ACC112 (cell line): ENCODE measurements around the gene HDAC8.

Experiments
- H2AFZ ChIP-seq: fragments of 200-600 bp; sonication (generic); one replicate; pipeline ENCODE4 v1.6.0; 2017; ENCODE audit warnings: antibody characterized with exemption, low read length; ENCODE audit not compliant: unreplicated experiment
- H3K27ac ChIP-seq: fragments of 200-600 bp; sonication (generic); 2 replicates; pipeline ENCODE4 v1.5.1; 2014; ENCODE audit warnings: low read depth, mild to moderate bottlenecking, antibody characterized with exemption, low read length, moderate library complexity
- H3K27me3 ChIP-seq: fragments of 200-600 bp; sonication (generic); 2 replicates; pipeline ENCODE4 v1.6.1; 2014; ENCODE audit warnings: mild to moderate bottlenecking, antibody characterized with exemption, low read length, moderate library complexity, mixed read lengths; ENCODE audit not compliant: insufficient read depth
- H3K36me3 ChIP-seq: fragments of 200-600 bp; sonication (generic); 2 replicates; pipeline ENCODE4 v1.6.1; 2016; ENCODE audit warnings: mild to moderate bottlenecking, antibody characterized with exemption, low read length, moderate library complexity, mixed read lengths; ENCODE audit not compliant: insufficient read depth
- H3K4me1 ChIP-seq: fragments of 200-600 bp; sonication (generic); one replicate; pipeline ENCODE4 v1.6.1; 2016; ENCODE audit warnings: low read length, mixed read lengths; ENCODE audit not compliant: insufficient read depth, unreplicated experiment, control insufficient read depth
- H3K4me3 ChIP-seq: fragments of 200-600 bp; sonication (generic); 2 replicates; pipeline ENCODE4 v1.5.1; 2014; ENCODE audit warnings: mild to moderate bottlenecking, low read depth, low read length
- H3K79me2 ChIP-seq: fragments of 200-600 bp; sonication (generic); one replicate; pipeline ENCODE4 v1.6.0; 2016; ENCODE audit warnings: low read length; ENCODE audit not compliant: control insufficient read depth, unreplicated experiment, insufficient read depth

Gene HDAC8

DNA sequence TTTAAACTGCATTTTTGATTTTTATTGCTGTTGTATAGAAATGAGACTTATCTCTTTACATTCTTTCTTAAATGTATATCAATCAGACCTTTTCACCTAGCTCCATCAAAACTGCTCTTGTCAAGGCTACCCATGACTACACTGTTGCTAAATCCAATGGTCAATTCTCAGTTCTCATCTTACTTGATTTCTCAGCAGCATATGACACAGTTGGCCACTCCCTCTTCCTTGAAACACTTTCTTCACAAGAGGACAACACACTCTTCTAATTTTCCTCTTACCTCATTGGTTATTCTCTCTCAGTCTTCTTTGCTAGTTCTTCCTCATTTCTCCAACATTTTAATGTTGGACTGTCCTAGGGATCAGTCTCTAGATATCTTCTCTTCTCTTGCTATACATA, 172.8 kb downstream of the HDAC8 start:
- Histone ChIP-seq H3K4me3 (no peak overlapping the region), H3K27me3 (no peaks in the 10 kb centered on the region), H3K4me1 (peaks cover 14% of the 10 kb centered on the region), H3K79me2 (no peaks in the 10 kb centered on the region), H3K36me3 (no peaks in the 10 kb centered on the region), H2AFZ (no peak overlapping the region), H3K27ac (no peak overlapping the region)

DNA sequence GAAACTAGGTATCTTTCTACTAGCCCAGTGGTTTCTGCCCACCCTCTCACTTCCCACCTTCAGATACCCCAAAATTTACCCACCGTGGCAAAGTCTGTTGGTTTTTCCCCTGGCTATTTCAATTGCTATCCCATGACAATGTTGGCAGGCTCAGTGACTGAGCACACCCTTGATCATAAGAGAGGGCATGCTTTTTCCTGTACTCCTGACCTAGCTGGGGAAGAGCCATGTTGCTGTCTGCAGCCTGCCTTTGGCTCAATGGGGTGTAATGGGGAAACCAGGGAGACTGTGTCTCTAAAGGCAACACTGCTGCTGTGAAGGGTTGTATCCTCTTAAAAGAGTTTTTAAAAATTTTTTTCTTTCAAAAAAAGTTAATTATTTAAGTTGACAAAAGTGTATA, 176.5 kb downstream of the HDAC8 start:
- no peaks in the 10 kb centered on the region for H3K36me3 ChIP-seq
- no peaks in the 10 kb centered on the region for H3K27me3 ChIP-seq
- no peaks in the 10 kb centered on the region for H3K79me2 ChIP-seq
- H3K4me1 ChIP-seq: peaks cover 42% of the 10 kb centered on the region
- H3K4me3 ChIP-seq: no peak overlapping the region
- H2AFZ ChIP-seq: no peak overlapping the region
- no peak overlapping the region for H3K27ac ChIP-seq

DNA sequence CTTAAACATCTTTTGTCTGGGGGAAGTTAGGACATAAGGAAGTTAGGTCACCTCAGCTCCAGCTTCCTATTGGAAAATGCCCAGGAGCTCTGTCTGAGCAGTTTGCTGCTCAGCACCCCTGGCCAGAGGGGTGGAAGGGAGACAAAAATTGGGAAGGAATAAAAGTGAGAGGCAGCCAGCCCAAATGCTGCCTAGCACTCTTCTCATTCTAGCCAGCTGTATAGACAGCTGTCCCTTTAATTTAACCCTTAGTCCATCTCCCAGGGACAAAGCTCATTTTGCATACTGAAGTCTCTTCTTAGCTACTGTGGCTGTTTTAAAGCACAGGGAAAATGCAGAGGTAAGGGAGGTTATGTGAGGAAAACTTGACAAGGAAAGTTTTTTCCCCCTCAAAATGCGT, 177.4 kb downstream of the HDAC8 start:
- peak overlapping the region; percentile 49 for H3K4me3 ChIP-seq
- H3K36me3 ChIP-seq: no peaks in the 10 kb centered on the region
- no peak overlapping the region for H2AFZ ChIP-seq
- no peaks in the 10 kb centered on the region for H3K27me3 ChIP-seq
- peak overlapping the region; percentile 62 for H3K27ac ChIP-seq
- H3K79me2 ChIP-seq: no peaks in the 10 kb centered on the region
- peaks cover 42% of the 10 kb centered on the region for H3K4me1 ChIP-seq

DNA sequence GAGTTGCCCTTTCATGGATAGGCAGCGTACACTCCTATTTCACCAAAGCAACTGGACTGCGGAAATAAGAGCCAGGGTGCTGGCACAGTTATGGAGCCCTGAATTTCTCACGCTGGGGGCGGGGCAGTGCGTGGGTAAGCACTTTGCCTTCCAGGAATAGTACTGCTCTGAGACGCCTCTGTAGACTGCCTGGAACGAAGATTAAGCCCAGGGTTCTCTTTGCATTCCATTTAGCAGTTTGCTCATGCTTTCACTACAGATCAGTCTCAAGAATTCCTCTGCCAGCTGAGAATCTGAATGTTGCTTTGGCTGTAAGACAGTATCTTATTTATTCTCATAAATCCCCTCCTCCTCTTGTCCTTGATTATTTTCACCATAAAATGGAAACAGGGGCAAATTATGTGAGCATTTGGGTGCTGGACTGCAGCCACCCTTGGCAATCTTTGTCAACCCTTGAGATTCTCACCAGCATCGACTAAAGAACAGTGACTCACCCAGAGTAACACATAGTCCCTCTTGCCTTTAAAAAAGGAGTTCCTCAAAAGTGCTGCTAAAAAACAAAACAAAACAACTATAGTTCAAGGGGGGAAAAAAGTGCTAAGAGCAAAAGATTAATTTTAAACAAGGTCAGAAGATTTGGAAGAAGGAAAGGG, 178.0 kb downstream of the HDAC8 start:
- H2AFZ ChIP-seq: no peak overlapping the region
- peak overlapping the region; percentile 49 for H3K4me3 ChIP-seq
- H3K27ac ChIP-seq: peak overlapping the region; percentile 62
- no peaks in the 10 kb centered on the region for H3K27me3 ChIP-seq
- no peaks in the 10 kb centered on the region for H3K36me3 ChIP-seq
- H3K4me1 ChIP-seq: peaks cover 42% of the 10 kb centered on the region
- no peaks in the 10 kb centered on the region for H3K79me2 ChIP-seq

DNA sequence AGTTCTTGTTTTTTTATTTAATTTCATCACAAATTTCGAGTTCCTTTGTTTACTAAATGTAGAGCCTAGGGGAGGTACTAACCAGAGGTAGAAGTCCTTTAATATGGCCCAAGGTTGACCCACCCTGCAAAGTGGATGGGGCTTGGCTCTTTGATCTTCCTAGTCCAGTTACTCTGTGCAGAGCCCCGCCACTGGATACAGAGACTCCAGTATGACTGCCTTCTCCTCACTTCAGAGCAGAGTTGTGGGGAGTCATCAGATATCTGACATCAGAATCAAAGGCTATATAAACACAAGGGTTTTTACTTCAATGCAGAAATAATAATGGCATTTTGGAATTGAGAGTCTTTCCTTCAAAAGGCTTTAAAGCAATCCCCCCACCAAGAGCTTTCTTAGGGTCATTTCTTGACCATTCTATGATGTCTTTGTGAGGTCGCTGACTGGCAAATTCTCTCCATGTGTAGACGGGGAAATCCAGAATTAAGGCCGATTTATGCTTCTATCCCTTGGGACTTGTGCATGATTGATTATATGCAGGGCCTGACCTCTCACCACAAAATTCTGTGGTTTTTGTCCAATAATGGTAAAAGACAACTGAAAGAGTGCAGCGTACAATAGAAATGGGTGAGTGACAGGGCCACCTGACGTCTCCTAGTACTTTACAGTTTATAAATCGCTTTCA, 178.7 kb downstream of the HDAC8 start:
- Histone ChIP-seq H2AFZ (no peak overlapping the region), H3K4me1 (peaks cover 42% of the 10 kb centered on the region), H3K36me3 (no peaks in the 10 kb centered on the region), H3K79me2 (no peaks in the 10 kb centered on the region), H3K27me3 (no peaks in the 10 kb centered on the region), H3K4me3 (no peak overlapping the region; the same call in 1 of the 2 replicates), H3K27ac (peak overlapping the region; percentile 62; the same call in 1 of the 2 replicates)

DNA sequence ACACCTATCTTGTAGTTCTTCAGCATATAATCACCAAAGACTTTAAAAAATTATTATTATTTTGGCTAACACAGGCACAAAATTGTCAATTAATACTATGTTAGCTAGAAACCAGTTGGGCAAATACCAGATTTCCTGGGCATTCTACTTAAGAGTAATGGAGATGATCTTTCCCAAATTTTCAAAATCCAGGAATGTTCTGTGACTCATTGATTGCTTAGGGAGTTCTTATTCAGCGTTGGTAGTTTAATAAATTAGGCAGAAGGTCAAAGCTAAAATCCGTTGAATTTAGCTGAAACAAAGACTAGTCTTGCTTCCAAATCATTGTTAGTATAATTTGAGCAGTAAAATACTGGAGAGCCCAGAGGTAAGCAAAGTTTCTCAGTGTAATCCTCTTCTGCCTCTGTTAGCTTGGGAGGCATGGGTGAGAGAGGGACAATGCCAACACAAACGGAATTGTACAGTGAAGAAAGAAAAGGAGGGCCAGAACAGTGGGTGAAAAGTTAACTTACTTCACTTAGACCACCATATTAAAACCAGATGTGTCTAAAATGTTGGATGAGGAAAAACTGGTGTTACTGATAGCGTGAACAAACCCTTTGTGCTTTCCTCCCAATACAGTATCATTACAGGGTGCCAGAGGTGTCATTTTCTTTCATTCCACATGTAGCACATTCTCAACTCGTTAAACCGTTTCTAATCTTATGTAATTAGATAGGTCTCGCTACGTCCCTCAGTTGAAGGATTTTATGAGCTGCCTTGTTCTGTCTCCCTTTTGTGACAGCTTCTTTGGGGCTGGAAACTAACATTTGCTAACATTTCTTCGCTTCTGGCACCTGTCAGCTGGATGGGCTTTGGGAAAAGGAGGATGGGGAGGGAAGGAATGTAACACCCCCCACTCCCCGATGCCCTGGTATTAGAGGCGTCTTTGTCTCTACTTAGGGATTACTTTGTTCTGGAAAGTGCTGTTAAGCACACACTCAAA, 179.5 kb downstream of the HDAC8 start:
- no peak overlapping the region for H2AFZ ChIP-seq
- no peaks in the 10 kb centered on the region for H3K36me3 ChIP-seq
- no peaks in the 10 kb centered on the region for H3K27me3 ChIP-seq
- no peaks in the 10 kb centered on the region for H3K79me2 ChIP-seq
- no peak overlapping the region for H3K27ac ChIP-seq
- no peak overlapping the region for H3K4me3 ChIP-seq
- H3K4me1 ChIP-seq: peaks cover 42% of the 10 kb centered on the region

DNA sequence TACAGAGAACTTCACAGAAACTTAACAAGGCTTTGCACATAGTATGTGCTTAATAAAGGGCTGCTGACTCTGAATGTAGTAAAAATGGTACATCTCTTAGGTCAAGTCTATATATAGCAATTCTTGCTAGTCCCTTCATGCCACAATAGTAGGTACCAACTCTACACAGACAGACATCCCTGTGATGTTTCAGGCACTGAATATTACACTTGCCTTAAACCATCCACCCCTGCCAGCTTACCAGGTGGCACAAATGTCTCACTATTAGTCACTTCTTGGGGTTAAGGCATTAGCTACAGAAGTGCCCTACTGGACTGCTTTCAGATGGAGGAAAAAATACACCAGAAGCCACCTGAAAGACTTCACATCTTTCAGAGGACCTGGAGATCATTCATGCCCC, 180.6 kb downstream of the HDAC8 start:
- no peaks in the 10 kb centered on the region for H3K27me3 ChIP-seq
- H3K4me3 ChIP-seq: no peak overlapping the region
- no peak overlapping the region for H3K27ac ChIP-seq

DNA sequence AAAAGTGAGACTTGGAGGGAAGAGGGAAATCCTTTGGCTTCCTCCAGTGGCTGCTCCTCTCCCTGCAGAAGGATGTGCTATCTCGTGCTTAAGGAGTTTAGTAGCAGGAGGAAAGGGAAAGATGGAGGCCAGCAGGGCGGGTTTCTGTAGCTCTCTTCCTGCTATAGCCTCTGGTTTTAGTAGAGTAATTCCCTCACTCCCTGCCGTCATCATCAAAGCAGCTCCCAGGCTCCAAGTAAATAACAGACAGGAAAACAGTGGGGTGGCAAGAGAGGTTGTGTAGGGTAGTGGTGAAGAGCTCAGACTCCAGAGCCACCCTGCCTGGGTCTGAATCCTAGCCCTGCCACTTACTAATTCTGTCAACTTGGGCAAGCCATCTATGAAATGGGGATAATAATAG, 185.4 kb downstream of the HDAC8 start:
- H3K4me3 ChIP-seq: no peak overlapping the region
- no peaks in the 10 kb centered on the region for H3K36me3 ChIP-seq
- no peak overlapping the region for H3K27ac ChIP-seq
- H3K4me1 ChIP-seq: peaks cover 3% of the 10 kb centered on the region
- H3K79me2 ChIP-seq: no peaks in the 10 kb centered on the region
- no peak overlapping the region for H2AFZ ChIP-seq
- H3K27me3 ChIP-seq: no peaks in the 10 kb centered on the region

More for the DNA sequence above, 180.6 kb downstream of the HDAC8 start:
- H3K79me2 ChIP-seq: no peaks in the 10 kb centered on the region
- no peaks in the 10 kb centered on the region for H3K36me3 ChIP-seq
- peaks cover 42% of the 10 kb centered on the region for H3K4me1 ChIP-seq
- H2AFZ ChIP-seq: no peak overlapping the region

DNA sequence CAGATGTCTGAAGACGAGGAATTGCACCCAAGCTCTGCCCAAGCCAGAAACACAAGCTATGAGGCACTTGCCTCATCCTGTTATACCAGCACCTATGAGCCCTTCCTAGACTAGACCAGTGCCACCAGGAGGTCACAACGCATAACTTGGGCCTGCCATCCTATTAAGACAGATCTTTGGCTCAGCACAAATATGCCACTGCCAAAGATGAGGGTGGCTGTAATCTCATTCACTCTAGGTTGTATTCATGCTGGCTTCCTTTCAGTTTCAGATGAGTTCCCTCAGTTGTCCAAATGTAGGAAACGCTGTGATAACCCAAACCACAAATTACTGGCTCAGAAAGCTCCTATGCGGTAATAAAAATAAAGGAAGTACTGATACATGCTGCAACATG, 190.4 kb downstream of the HDAC8 start:
- Histone ChIP-seq H3K4me3 (no peak overlapping the region), H3K27me3 (no peaks in the 10 kb centered on the region), H3K36me3 (no peaks in the 10 kb centered on the region), H3K27ac (no peak overlapping the region), H3K79me2 (no peaks in the 10 kb centered on the region), H3K4me1 (no peaks in the 10 kb centered on the region), H2AFZ (no peak overlapping the region)

DNA sequence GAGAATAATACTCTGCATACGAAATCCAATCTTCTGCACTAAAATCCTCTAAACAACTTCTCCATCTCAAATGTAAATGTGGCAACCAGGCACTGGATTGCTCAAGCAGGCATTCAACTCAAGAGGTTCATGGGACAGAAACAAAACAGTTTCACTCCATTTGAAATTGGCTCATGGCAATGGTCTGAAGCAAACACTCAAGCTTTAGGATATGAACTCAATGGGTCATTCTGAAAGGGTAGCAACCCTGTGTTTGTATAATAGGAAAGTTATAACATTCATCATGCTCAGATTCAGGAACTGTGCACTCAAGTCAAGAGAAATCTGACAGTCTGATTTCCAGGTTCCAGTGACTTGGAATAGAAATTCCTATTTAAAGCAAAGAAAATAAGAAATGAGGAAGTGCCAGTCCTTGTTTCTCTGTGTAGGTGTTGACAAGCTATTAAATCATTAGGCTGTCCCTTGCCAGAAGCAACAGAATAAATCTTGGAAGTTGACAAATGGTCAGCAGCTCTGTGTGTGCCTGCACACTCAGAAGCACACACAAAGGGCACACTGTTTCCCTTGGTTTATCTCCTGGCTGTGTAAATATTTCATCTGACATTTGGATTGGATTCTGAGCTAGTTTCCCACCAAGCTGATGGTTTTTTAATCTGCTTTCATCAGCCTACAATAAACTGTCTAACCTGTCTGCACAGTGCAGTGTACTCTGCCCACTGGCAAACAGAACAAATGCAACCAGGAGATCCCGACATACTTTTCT, 191.0 kb downstream of the HDAC8 start:
- Histone ChIP-seq H3K4me1 (no peaks in the 10 kb centered on the region), H3K79me2 (no peaks in the 10 kb centered on the region), H3K27ac (no peak overlapping the region), H3K36me3 (no peaks in the 10 kb centered on the region), H2AFZ (no peak overlapping the region), H3K27me3 (no peaks in the 10 kb centered on the region), H3K4me3 (no peak overlapping the region)
